HuH-7 (cell line): ENCODE data around the gene TM9SF1.

Source experiments
- DNase-seq: peaks from one replicate; pipeline ENCODE4 v3.0.0; 2011; ENCODE audit warnings: low spot score

The TM9SF1 gene, protein sequence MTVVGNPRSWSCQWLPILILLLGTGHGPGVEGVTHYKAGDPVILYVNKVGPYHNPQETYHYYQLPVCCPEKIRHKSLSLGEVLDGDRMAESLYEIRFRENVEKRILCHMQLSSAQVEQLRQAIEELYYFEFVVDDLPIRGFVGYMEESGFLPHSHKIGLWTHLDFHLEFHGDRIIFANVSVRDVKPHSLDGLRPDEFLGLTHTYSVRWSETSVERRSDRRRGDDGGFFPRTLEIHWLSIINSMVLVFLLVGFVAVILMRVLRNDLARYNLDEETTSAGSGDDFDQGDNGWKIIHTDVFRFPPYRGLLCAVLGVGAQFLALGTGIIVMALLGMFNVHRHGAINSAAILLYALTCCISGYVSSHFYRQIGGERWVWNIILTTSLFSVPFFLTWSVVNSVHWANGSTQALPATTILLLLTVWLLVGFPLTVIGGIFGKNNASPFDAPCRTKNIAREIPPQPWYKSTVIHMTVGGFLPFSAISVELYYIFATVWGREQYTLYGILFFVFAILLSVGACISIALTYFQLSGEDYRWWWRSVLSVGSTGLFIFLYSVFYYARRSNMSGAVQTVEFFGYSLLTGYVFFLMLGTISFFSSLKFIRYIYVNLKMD

DNA sequence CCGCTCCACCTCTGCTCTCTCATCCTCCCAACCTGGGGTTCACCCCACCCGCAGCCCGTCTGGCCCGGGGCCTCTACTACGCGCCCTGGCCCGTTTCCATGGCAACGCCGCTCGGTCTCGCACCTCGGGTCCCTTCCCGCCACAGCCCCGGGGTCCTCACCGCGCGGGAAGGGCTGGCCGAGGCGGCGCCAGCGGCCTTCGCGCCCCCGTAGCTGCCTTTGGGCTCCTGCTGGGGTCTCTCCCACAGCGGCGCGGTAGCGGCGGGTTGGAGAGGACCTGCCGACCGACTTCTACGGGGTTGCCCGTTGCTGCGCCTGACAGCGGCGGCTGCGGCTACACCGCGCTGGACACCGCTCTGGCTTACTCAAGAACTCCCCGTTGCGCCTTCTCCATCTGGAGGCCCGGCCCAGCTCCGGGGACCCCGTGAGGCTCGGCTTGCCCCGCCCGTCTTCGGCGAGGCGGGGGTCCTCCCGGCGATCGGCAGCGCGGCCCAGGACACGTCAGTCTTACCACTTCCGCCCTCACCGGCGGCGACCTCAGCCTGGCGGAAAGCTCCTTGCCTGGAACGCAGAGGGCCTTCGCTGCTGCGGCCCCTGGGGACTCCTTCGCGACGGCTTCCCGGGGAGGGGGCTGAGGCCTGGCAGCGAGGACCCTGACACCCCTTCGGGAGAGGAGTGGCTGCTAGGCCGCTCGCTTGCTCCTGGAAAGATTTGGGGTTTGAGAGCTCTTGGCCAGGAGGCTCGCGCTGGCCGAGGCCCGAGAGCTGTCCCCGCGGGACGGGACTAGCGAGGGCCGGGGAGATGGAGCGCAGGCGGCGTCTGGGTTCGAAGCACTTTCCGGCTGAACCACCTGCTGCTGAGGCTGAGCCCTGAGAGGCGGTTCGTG lies at the start of gene TM9SF1:
TM9SF1 (minus strand) TSS at position 256 of the 885 bp plus-strand sequence. CDS start 422 bp downstream, outside the sequence.
- DNase-seq: peak; percentile 93

DNA sequence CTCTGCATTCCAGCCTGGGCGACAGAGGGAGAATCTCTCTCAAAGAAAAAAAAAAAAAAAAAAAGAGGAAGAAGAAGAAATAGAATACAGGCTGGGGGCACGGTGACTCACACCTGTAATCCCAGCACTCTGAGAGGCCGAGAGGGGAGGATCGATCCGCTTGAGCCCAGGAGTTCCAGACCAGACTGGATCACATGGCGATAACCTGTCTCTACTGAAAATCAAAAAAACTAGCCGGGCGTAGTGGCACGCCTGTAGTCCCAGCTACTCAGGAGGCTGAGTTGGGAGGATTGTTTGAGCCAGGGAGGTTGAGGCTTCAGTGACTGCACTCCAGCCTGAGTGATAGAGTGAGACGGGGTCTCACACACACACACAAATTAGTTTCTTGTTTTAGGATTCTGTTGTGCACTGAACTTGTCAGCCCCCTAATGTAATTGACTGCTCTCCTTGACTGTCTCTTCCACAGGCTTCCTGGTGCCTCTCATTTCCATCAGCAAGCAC lies 48.1 kb upstream of the TM9SF1 start:
- no peak for DNase-seq

DNA sequence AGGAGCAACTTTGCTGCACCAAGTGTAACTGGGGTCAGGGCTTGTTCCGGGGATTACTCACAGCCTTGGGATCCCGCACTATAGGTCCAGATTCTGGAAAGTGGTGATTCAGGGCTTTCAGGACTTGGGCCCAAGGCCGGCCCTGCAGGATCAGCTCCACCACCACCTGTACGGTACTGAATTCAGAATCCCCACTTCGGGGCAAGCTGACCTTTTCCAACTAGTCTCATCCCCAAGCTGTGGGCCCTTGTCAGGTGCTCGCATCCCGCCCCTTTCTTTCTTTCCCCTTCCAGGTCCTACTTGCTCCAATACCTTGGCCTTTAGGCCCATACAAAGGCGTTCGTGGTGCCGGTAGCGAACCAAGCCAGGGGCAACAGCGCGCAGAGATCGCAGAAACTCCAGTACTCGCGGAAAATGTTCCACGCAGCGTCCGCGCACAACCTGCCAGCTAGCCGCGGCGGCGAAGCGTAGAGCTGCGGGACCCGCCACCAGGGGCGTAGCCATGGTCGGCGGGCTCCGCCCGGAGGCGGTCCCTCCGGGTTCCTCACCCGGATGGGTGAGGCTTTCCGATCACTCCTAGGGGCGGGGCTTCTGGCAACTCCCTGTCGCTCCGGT lies 46.7 kb upstream of the TM9SF1 start:
- DNase-seq: peak; percentile 95

DNA sequence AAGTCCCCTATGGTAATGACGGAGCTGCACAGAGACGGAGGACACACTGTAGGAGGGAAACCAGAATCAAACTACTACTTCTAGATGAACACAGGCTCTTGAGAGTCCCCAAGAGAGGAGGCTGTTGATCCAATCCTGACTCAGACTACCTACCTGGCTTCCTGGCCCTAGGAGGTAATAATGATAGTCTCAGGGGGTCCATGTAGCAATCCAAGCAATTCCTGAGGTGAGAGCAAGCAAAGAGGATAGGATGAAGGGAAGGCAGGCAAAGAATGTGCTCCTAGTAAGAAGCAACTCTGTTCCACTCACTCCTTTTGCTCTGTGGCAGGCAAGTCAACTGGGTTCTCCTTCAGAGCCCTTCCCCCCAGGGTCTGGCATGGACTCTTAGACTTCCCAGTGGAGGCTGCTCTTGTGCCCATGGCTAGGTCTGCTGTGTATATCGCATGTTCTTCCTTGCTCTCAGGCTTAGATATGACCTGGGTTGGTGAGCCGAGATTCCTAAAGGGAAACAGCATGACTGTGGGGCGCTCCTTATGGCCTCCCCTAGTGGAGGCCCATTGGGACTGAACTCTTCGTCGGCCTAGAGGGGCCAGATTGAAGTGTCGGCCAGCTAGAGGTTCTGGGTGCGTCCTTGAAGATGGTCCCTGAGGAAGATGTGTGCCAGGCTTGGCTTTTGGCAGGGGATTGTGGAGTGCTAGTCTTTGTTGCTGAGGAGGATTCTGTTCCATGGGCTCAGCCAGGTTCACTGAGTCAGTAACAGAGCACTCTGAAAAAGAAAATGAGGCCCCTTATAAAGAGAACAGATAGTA lies 45.1 kb upstream of the TM9SF1 start:
- DNase-seq: no peak

DNA sequence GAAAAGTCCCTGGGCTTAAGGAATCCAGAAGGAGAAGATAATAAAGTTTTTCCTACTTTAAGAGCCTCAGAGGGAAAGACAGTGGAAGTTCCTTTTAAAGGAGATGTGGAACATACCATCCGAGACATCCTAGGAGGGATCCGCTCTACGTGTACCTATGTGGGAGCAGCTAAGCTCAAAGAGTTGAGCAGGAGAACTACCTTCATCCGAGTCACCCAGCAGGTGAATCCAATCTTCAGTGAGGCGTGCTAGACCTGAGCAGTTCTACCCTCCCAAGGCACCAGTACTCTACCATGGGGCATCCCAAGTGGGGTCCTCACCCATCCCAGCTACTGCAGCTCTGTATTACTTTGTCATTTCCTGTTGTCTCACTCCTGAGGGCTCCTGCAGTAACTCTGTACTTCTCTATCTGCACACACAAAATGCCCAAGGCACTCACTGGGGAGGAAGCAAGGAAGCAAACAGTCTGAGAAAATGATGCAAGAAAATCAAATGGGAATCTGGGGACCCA lies 43.3 kb upstream of the TM9SF1 start:
- DNase-seq: no peak

DNA sequence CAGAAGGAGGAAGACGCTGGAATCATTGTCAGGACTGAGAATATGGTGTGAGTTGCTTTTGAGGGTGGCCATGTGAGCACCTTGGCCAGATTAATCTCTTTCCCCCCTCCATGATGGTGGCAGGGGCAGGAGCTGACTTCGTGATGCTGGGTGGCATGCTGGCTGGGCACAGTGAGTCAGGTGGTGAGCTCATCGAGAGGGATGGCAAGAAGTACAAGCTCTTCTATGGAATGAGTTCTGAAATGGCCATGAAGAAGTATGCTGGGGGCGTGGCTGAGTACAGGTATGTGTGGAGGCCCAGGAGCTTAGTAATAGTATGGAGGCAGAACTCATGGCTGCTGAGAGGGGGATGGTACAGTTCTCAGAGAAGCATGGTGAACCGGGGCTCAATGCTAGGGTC lies 42.9 kb upstream of the TM9SF1 start:
- no peak for DNase-seq

DNA sequence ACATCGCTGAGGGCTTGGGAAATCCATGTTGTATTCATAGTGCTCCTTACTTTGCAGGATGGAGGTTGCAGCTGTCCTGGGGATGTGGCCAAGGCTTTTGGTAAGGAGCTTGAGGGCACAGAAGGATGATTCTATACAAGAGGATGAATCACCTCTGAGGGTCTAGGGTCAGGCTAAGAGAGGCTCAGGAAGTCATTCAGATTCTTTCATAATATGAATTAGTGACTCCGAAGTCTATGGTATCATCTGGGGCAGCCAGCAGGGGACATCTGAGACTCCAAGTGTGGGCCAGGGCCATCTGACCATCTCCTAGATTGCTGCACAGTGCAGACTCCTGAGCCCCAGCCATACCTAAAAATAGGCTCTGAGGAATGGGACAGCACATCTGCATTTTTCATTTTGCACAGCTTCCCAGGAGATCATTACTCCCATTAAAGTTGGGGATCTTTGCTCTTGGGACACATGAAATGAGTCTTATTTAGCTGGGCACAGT lies 42.3 kb upstream of the TM9SF1 start:
- DNase-seq: no peak

DNA sequence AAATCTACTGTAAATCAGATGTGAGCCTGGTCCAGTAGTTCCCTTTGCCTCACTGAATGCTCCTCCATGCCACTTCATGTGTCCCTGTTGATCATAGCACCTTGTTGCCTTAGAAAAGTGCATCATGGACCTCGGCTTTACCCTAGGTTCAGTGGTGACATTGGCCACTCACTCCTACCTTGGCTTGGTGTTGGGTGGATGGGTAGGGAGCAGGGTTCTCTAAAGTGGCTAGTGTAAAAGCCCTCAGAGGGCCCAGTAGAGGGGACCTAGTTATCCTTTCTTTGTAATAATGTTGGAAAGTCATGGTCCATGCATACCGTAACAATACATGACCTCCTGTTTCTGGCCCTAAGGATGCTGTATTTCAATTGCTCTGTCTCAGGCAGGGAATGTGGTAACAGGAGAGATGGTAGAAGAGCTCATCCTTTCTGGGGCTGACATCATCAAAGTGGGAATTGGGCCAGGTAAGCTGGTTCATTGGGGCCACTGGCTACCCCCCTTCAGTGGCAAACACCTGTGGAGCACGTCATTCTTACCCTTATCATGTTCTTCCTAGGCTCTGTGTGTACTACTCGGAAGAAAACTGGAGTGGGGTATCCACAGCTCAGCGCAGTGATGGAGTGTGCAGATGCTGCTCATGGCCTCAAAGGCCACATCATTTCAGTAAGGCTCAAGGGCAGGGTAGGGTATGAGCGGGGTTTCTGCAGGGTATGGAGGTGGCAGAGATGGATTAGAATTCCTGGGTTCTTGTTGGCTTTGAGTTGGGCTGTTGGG lies 41.6 kb upstream of the TM9SF1 start:
- DNase-seq: no peak

DNA sequence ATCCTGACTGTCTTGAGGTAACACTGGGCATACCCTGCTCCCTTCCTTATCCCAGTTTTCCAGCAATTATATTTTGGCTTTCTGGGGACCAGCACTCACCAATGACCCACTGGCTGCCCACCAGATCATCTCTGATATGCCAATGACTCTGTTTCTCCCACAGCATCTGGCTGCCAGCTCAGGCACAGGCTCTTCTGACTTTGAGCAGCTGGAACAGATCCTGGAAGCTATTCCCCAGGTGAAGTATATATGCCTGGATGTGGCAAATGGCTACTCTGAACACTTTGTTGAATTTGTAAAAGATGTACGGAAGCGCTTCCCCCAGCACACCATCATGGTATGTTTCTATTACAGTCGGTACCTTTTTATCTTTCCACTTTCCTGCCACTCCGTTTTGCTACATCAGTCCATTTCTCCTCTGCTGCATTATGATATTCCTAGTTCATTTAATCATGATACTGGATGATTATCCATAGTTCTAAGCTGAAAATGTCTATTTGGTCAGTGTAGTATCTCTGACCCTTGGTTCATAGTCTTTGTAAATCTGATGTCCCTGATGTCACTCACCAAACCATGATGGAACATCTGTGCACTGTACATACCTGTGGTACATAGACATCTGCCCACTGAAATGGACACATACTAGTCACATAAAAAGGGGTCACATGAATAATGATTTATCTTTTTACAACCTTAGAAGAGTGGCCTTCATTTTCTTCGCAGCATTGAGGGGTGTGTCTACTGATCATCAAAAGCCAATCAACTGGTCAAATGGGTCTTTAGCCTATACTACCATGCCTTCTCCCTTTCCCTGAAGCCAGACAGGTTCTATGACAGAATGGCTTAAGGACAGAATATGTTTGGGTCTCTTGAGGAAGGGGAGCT lies 40.8 kb upstream of the TM9SF1 start:
- DNase-seq: no peak

DNA sequence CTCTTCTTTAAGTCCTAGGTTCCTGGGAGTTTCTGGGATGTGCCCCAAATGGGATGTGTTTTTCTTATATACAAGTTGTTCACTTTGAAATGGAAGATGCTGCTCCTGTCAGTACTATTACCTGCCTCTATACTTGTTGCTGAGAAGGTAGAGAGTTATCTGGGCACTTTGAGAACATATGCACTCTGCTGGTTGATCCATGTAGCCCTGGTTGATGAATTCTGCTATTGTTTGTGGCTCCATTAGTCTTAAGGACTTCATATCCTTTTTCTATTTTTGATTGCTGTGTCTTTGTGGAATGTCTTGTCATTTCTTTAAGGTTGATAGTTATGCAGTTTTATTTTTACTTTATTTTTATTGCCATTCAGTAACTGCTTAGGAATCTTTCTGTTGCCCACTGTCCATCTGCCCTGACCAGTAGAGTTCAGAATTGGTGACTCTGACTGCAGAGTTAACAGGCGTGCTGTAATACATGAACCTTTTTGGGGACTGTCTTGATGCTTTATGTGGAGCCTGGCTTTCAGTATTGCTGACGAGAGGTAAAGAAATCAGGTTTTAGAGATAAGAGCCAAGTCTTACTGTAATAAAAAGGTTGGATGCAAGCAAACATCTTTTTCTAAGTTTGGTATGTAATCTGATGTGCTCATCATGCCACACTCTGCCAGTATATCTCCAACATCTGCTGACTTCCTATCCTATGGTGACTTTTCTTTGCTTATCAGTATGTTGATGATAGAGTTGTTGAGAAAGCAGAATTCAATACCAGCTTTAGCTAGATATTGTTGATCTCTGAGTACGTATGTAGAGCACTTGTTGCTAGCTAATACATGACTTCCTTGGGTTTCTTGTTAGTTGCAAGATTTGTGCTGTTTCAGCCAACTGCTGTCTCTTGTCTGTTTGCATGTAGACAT lies 39.1 kb upstream of the TM9SF1 start:
- DNase-seq: no peak

DNA sequence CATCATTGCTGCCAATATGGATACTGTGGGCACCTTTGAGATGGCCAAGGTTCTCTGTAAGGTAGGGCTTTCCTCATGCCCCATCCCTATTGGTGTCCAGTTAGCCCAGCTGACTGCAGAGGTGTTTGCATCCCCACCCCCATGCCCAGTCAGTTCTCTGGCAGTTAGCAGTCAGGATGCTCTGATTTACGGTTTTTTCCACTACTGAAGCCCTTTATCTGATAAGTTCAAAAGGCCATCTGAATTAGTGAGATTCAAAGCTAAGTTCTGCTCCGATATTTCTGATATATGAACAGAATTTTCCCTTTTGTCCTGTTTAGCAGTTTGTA lies 38.3 kb upstream of the TM9SF1 start:
- no peak for DNase-seq

DNA sequence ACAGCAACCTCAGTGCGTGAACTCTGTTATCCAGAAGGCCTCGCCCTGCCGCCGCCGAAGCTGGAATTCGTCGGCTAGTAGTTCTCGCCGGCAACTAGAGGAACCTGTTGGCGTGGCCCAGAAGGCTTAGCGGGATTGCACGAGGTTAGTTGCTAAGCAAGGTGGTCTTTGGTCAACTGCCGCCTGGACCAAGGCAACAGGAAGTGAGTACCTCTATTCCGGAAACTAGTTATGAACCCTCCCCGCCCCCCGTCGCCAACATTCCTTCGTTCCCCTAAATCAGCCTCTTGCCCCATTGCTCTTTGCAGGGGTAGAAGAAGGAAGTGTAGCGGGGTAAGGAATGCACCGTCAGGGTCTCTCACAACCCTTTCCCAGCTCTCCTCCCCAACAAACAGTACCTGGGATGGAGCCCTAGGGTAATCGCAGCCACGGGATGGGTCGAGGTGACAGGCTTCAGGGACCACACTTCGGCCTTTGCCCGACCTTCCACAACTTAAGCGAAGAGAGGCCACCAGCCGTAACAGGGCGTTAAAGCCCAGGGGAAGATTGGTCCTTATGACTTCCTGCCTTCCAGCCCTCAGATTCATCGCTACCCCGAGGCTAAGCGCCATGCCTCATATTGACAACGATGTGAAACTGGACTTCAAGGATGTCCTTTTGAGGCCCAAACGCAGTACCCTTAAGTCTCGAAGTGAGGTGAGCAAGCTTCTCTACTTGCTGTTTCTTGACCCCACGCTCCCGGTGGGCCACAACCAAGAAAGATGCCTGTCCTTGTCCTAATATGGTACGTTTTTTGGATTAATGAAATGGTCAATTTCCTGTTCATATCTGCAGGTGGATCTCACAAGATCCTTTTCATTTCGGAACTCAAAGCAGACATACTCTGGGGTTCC lies 37.6 kb upstream of the TM9SF1 start, which contains the start of gene GMPR2:
GMPR2 (plus strand) TSS at position 285 of the 893 bp plus-strand sequence; CDS start at position 610, 325 bp downstream.
- peak; percentile 54 for DNase-seq

DNA sequence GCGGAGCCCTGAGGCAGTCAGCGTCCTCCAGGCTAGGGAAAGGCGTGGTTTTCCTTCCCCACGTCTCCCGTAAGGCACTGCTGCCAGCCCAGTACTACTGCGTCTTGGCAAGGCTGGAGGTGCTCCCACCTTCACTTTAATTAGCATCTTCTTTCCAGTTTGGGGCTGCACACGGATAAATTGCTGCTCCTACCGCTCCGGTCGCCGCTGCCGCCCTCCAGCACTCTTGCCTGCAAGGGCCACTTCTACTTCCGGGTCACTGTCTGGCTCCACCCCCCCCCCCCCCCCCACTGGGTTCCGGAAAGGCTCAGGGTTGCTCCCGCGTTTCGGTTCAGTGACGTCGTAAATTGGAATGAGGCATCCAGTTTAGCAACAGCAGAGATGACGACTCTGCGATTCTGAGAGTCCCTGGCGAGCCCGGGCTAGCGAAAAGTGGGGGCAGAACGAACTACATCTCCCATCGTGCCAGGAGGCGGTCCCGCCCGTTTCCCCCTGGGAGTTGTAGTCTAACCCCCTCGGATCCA lies 36.9 kb upstream of the TM9SF1 start, which contains the start of gene NEDD8:
NEDD8 (minus strand) TSS at position 247 of the 524 bp plus-strand sequence; CDS start at position 147, 100 bp downstream.
- DNase-seq: peak; percentile 78

DNA sequence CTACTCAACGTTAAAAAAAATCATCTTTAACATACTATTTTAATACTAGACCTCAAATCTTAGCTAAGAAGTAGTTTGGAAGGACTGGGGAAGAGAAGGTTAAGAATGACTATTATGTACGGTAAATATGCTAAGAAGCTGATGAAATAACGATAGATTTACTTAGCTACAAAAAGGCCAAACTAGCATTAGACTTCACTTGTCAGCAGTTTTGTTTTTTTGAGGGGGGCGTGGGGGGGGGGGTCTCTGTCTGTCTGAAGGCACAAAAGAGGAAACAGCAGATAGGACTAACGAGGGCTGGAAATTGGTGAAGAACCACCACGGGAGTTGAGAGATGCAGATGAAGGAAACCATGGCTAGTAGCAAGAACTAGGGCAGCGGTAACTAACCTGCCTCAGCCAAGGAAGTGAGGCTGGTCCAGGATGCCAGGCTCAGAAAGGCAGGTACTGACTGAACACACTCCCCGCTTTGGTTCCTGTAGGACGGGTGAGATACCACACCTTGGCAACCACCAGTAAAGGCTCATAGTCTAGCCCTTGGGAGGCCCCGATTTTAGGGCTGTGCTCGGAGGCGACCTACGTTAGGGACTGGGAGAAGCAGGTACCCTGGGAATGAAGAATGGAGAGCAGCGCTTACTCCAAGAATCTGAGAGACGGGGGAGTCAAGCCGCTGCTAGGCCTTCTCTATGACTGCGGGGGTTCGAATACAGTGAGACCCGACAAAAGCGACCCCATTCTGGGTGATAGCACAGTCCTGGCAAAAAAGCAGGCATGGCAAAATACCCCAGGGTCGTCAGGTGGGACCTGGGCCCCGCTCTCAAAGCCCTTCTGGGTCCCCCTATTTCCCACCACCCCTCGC lies 36.3 kb upstream of the TM9SF1 start:
- no peak for DNase-seq

DNA sequence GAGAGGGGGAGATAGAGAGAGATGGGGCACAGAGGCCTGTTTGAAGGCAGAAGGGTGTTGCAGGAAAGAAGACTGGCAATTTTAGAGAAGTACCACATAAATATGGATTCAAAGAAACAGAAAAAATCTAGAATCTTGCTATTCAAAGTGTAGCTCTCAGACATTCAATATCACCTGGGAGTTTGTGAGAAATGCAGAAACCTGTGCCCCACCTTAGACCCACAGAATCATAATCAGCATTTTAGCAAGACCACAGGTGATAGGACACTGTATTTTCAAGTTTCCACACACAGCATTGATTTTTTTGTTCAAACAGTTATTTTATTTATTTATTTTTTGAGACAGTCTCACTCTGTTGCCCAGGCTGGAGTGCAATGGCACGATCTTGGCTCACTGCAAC lies 33.7 kb upstream of the TM9SF1 start:
- no peak for DNase-seq
